GM12878 (cell line): ENCODE results near the gene NCBP3. TPM values are rescaled to one million over a fixed set of nuclear protein-coding genes. Genes with fewer than 3 reads are reported as not detected.

Experiments
- ATAC-seq: fragments of 200-7000 bp; cut with Tn5 transposase; 3 replicates; pipeline ENCODE4 v1.9.1; 2020; ENCODE audit warnings: mild to moderate bottlenecking, moderate library complexity
- BruUV-seq: library from RNA; stranded (reverse); fragments of 400-500 nt; replicated peaks from 2 replicates; lab custom pipeline; 2021; lab: Mats Ljungman, UMichigan
- CTCF ChIA-PET: fragments of 300-600 bp; sonication (Branson Sonifier 250); formaldehyde crosslinking; extraction: SDS; loops from one replicate; lab custom pipeline; 2021; ENCODE audit warnings: inconsistent platforms; lab: Yijun Ruan, JAX
- POLR2A ChIA-PET: fragments of 350-600 bp; formaldehyde crosslinking; extraction: SDS; loops from one replicate; lab custom pipeline; 2021; ENCODE audit warnings: inconsistent platforms; lab: Charles Lee
- RAD21 ChIA-PET: fragments of 300-600 bp; sonication (Branson Sonifier 250); formaldehyde crosslinking; loops from one replicate; lab custom pipeline; 2023; ENCODE audit warnings: antibody characterized with exemption; ENCODE audit not compliant: unreplicated experiment; lab: Charles Lee
- SMC1A ChIA-PET: fragments of 300-600 bp; sonication (Branson Sonifier 250); formaldehyde crosslinking; loops from one replicate; lab custom pipeline; 2023; ENCODE audit not compliant: unreplicated experiment, uncharacterized antibody; lab: Charles Lee
- DNase-seq: peaks from one replicate; pipeline ENCODE4 v3.0.0-alpha.2; 2011; ENCODE audit warnings: low read depth, low spot score
- FAIRE-seq: peaks from 3 replicates; lab custom pipeline; 2011; peaks lifted over from hg19 to GRCh38; lab: Jason Lieb, UNC
- H2AFZ ChIP-seq: 2 replicates; pipeline ENCODE4 v1.6.0; 2011; ENCODE audit warnings: low read depth, low read length, control low read depth; ENCODE audit not compliant: control insufficient read depth
- H3K27ac ChIP-seq: 2 replicates; pipeline ENCODE4 v1.5.1; 2011; ENCODE audit warnings: control low read depth; ENCODE audit not compliant: control insufficient read depth, insufficient read depth
- H3K27me3 ChIP-seq, 2 experiments: replicated peaks in 1 of 2; 2 replicates each; pipeline versions ENCODE4 v1.6.0 to v1.6.1; 2011; ENCODE audit warnings: low read length in 1 of 2; ENCODE audit not compliant: control insufficient read depth in 2 of 2, insufficient read depth in 2 of 2
- H3K36me3 ChIP-seq, 2 experiments: 2 replicates each; pipeline ENCODE4 v1.5.1; 2011; ENCODE audit warnings: low read length in 1 of 2; ENCODE audit not compliant: control insufficient read depth in 2 of 2, insufficient read depth in 2 of 2
- H3K4me1 ChIP-seq: 2 replicates; pipeline ENCODE4 v1.6.1; 2011; ENCODE audit warnings: mild to moderate bottlenecking, low read length, moderate library complexity, mixed read lengths; ENCODE audit not compliant: control insufficient read depth, insufficient read depth
- H3K4me2 ChIP-seq: 2 replicates; pipeline ENCODE4 v1.6.0; 2011; ENCODE audit warnings: control low read depth; ENCODE audit not compliant: control insufficient read depth, insufficient read depth
- H3K4me3 ChIP-seq: fragments of 200-600 bp; sonication (generic); 2 replicates; pipeline ENCODE4 v1.5.1; 2016
- H3K79me2 ChIP-seq: 2 replicates; pipeline ENCODE4 v1.6.0; 2011; ENCODE audit warnings: low read length; ENCODE audit not compliant: control insufficient read depth, insufficient read depth
- H3K9ac ChIP-seq: 2 replicates; pipeline ENCODE4 v1.8.0; 2011; ENCODE audit warnings: low read length, control low read depth, mixed read lengths; ENCODE audit not compliant: control insufficient read depth, insufficient read depth
- H3K9me3 ChIP-seq: replicated peaks from 3 replicates; pipeline ENCODE4 v1.5.1; 2011; ENCODE audit warnings: mild to moderate bottlenecking, low read length; ENCODE audit not compliant: control insufficient read depth, insufficient read depth
- H4K20me1 ChIP-seq: 2 replicates; pipeline ENCODE4 v1.6.0; 2011; ENCODE audit not compliant: control insufficient read depth, insufficient read depth
- CHD1 ChIP-seq: IDR thresholded peaks from 2 replicates; pipeline ENCODE4 v1.6.1; 2012; ENCODE audit warnings: low read depth, low read length, improper control_type of control experiment
- E2F4 ChIP-seq: IDR thresholded peaks from 2 replicates; pipeline ENCODE4 v1.6.1; 2012; ENCODE audit warnings: low read depth, low read length, improper control_type of control experiment
- HDAC6 ChIP-seq: fragments of 200-600 bp; sonication (generic); IDR thresholded peaks from one replicate; pipeline ENCODE4 v1.8.0; 2017; ENCODE audit warnings: antibody characterized with exemption; ENCODE audit not compliant: unreplicated experiment
- HDGF ChIP-seq: fragments of 450-650 bp; IDR thresholded peaks from 2 replicates; pipeline ENCODE4 v1.6.1; 2016; ENCODE audit warnings: antibody characterized with exemption
- KDM1A ChIP-seq: fragments of 200-600 bp; sonication (generic); IDR thresholded peaks from 2 replicates; pipeline ENCODE4 v1.6.1; 2016; ENCODE audit warnings: borderline replicate concordance
- NBN ChIP-seq: fragments of 450-650 bp; IDR thresholded peaks from 2 replicates; pipeline ENCODE4 v1.6.1; 2016
- NFYA ChIP-seq: IDR thresholded peaks from 2 replicates; pipeline ENCODE4 v1.6.1; 2011; ENCODE audit warnings: low read depth, mild to moderate bottlenecking, low read length, improper control_type of control experiment, borderline replicate concordance
- POLR2AphosphoS2 ChIP-seq: IDR thresholded peaks from 2 replicates; pipeline ENCODE4 v1.6.1; 2011; ENCODE audit warnings: low read depth, mild to moderate bottlenecking, low read length, improper control_type of control experiment, moderate library complexity
- TARDBP ChIP-seq: IDR thresholded peaks from 2 replicates; pipeline ENCODE4 v1.6.1; 2016; ENCODE audit warnings: borderline replicate concordance
- ZBTB33 ChIP-seq: fragments of 450-650 bp; IDR thresholded peaks from 2 replicates; pipeline ENCODE4 v1.6.1; 2017; ENCODE audit warnings: mild to moderate bottlenecking
- ZNF207 ChIP-seq: fragments of 450-650 bp; IDR thresholded peaks from 2 replicates; pipeline ENCODE4 v1.6.1; 2014; ENCODE audit warnings: antibody characterized with exemption, mild to moderate bottlenecking, borderline replicate concordance
- WGBS: methylation state at CpG from one replicate; pipeline ENCODE4 v1.1.6; 2016; ENCODE audit warnings: low lambda C conversion rate; ENCODE audit not compliant: insufficient replicate concordance, insufficient coverage; ENCODE audit errors: missing lambda C conversion rate; 5-methylcytosine and 5-hydroxymethylcytosine counted together
- in situ Hi-C: fragments of 300-500 bp; cut with MboI; formaldehyde crosslinking; loops from 9 replicates; pipeline ENCODE4 v1.14.3; 2018; ENCODE audit warnings: mixed read lengths
- intact Hi-C: fragments of 100-400 bp; cut with micrococcal nuclease; formaldehyde crosslinking; loops from one replicate; pipeline ENCODE4 v1.14.2; 2022; ENCODE audit not compliant: unreplicated experiment
- polyA plus RNA-seq, 11 experiments: library from polyadenylated mRNA; depleted of rRNA in 4 of 11; unstranded in 6 of 11; stranded (reverse) in 5 of 11; fragments of >200 nt; fragmentation: Nextera tagmentation in 4 of 11; fragmentation: Illumina TruSeq in 1 of 11; extraction: Ambion mirVana in 4 of 11; extraction: Trizol in 1 of 11; gene quantifications; 1 replicate in 1 of 11; 2 replicates in 10 of 11; pipeline versions ENCODE4 v1.2.1 to v1.2.3, GENCODE V29; 2011 to 2016; ENCODE audit warnings: inconsistent platforms in 2 of 11, missing spikeins in 2 of 11, low read depth in 1 of 11
- total RNA-seq, 4 experiments: library from RNA; depleted of rRNA in 3 of 4; stranded (reverse); fragments of >200 nt in 3 of 4; fragmentation: Illumina TruSeq in 1 of 4; extraction: Trizol in 1 of 4; gene quantifications; 2 replicates each; pipeline versions ENCODE4 v1.2.1 to v1.2.3, GENCODE V29; 2013 to 2021

Gene NCBP3
- total and polyA plus RNA-seq, 10 of the 15 experiments (the other 5 are each of a cell fraction or from before 2014, with no cell fraction given) = 5.2 to 32.0 (median 23.2) TPM

- no peak for TF ChIP-seq CHD1
- TF ChIP-seq TARDBP = no peak
- no peak for TF ChIP-seq ZNF207
- TF ChIP-seq ZBTB33 = no peak
- TF ChIP-seq NFYA = no peak
- TF ChIP-seq POLR2AphosphoS2 = no peak
- TF ChIP-seq HDAC6 = no peak
- no peak for TF ChIP-seq KDM1A
- no peak for TF ChIP-seq E2F4
- no peak for TF ChIP-seq NBN
- TF ChIP-seq HDGF = no peak
- WGBS = 96% methylated on average over 7 of the region's 7 CpGs
- POLR2A ChIA-PET = interaction anchor here (3.3 kb wide), 1 partner anchor 90 kb away, joined by 14 read pairs; no protein-coding TSS in a partner anchor
- FAIRE-seq = no peak
- BruUV-seq = no TSS peak
- Histone ChIP-seq H3K9me3 (no peaks in the 10 kb centered on the region), H2AFZ (no peak overlapping the region), H3K4me1 (no peaks in the 10 kb centered on the region), H3K27ac (no peak overlapping the region), H3K4me2 (no peak overlapping the region), H3K9ac (no peak overlapping the region), H3K36me3 (peaks cover 4 to 12% of the 10 kb centered on the region in 2 experiments), H3K79me2 (no peaks in the 10 kb centered on the region), H4K20me1 (no peaks in the 10 kb centered on the region), H3K27me3 (no peaks in the 10 kb centered on the region), H3K4me3 (no peak overlapping the region)
- DNase-seq = no peak
- ATAC-seq = no peak
- in situ Hi-C loops (no loop called here), intact Hi-C loops (no loop called here)
- SMC1A ChIA-PET = interaction anchor here (0.9 to 7.5 kb wide), 8 partner anchors 10 to 245 kb away, joined by 3 to 255 read pairs (median 6); no protein-coding TSS in a partner anchor
- CTCF ChIA-PET = interaction anchor here (1.0 to 10.1 kb wide), 15 partner anchors 11 to 145 kb away, joined by 3 to 371 read pairs (median 17); partner anchors contain the start of gene NCBP3
- RAD21 ChIA-PET = interaction anchor here (1.2 to 6.7 kb wide), 7 partner anchors 18 to 192 kb away, joined by 3 to 191 read pairs (median 5); partner anchors contain the start of genes CTNS, NCBP3 and SHPK
These were observed 17.7 kb downstream of the NCBP3 start for GRCh38 chr17:3828151-3828851.
